HG02571 (cell line): ENCODE measurements around the gene BEND2.

ENCODE experiments used
- ATAC-seq: cut with Tn5 transposase; IDR thresholded peaks from one replicate; pipeline ENCODE4 v1.9.1; 2021; ENCODE audit warnings: mild to moderate bottlenecking, moderate library complexity; ENCODE audit not compliant: unreplicated experiment

Gene BEND2

DNA sequence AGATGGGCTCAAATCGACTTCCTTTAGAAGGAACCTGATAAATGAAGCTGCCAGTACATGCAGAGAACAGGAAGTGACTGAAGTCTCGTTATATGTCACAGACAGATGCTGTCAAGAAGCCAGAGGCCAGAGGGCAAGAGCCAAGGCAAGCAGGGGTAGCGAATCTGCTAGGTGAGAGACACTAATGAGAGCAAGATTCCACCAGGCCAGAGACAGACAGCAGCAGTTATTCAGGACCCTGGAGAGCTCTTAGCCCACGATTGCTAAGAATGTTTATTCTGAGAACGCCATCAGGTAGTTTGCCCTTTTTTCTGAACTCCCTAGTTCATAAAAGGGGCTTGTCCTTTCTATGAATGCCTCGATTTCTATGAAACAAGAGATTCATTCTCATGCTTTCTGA, 73.7 kb downstream of the BEND2 start:
- no peak for ATAC-seq

DNA sequence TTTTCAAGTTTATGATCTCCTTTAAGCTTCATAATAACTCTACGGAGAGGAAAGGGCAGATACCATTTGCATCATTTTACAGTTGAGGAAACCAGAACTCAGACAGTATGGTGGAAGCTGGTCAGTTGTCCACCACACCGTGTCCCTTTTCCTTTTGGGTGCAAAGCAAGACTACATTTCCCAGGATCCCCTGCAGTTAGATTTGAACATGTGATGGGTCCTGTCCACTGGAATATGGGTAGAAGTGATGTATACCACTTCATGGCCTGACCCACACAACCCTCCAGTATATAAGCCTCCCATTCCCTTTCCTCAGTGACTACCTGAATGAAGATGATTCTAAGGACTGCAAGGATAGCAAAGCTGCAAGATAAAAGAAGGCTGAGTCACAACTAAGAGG, 74.7 kb downstream of the BEND2 start:
- no peak for ATAC-seq

DNA sequence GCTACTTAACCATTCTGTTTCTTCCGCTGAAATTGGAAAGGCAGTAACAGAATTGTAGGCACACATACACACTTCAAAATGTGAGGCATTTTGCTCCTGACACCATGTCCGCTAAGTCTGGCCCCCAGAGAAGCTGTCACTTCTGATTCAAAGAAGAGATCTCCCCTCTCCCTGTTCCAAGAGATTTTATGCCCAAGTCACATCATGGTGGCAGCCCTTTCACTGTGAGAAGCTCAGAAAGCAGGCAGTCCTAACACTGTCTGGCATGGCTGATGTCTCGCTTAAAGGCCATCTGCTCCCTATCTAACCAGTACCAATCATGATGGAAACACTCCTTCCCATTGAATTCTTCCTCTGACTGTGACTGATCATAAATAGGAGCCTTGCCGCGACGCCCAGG, 83.9 kb downstream of the BEND2 start:
- no peak for ATAC-seq

DNA sequence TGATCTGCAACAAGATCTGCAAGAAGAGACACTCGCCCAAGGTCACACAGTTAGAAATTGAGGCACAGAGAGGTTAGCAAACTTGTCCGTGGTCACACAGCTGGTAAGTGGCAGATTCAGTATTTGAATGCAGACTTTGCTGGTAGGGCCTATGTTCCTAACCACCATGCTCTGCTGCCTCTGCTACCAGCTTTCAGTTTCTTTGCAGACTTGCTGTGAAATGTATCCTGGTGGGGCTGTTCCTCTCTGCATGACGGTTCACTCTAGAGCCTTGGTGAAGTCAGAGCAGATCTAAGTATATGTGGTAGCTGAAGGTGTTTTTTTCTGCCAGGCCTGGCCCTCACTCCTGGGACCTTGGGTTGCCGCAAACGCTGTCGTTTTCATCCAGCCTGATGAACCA, 87.1 kb downstream of the BEND2 start:
- ATAC-seq, result no peak

DNA sequence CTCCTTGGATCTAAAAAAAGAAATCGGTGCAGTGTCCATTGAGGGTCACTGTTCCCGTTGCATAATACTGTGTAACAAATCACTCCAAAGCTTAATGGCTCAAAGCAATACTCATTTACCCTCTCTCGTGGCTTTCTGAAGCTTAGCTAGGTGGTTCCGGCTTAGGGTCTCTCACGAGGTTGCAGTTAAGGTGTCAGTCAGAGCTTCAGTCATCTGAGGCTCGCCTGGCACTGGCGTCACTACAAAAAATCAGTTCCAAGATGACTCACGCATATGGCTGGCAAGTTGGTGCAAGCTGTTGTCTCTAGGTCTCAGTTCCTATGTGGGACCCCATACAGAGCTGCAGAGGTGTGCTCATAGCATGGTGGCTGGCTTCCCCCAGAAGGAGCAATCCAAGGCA, 91.0 kb downstream of the BEND2 start:
- no peak for ATAC-seq

DNA sequence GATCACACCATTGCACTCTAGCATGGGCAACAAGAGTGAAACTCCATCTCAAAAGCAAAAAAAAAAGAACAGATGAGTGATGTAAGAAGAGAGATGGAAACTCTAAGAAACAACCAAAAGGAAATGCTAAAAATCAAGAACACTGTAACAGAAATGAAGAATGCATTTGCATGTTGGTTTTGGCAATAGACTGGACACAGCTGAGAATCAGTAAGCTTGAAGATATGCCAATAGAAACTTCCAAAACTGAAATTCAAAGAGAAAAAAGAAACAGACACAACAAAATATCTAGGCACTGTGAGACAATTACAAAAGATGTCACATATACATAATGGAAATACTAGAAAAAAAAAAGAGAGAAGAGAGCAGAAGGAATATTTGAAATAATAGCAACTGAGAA, 93.7 kb downstream of the BEND2 start:
- ATAC-seq, result no peak

DNA sequence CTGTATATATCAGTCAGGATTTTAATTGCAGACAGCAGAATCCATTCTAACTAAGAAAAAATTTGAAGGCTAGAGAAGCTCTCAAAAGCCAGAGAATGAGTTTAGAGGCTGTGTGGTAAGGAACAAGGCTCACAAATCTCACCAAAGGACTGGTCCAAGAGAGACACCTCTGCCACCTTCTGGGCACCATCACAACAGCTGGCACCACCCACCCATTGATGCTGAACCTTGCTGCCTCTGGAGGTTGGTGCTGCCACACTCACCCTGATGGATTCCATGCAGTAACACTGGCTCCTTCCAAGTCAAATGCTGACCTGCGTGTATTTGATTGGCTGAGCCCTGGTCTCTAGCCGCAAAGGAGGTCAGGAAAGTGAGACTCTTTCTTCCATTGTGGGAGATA, 100.8 kb downstream of the BEND2 start:
- ATAC-seq, result no peak
